ENCODE measurements around the gene TRAPPC2L.

Gene TRAPPC2L

DNA sequence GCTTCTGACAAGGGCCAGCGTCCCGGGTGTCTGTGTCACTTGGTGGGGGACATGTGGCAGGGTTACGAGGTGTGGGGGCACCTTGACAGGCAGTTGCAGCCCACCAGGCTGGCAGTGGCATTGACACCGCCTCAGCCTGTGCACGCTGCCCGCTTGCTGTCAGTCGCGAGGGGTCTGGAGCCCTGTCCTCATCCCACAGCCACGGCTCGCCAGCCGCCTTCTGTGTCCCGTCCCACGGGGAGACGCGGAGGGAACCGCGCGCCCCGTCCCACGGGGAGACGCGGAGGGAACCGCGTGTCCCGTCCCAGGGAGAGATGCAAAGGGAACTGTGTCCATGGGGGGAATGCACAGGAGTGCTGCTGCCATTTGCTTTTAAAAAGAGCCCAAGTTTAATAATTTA is 6.0 kb downstream of the TRAPPC2L start:
- DNase-seq, result no peak

- DNase-seq, result no peak
These were observed 6.5 kb downstream of the TRAPPC2L start for GRCh38 chr16:88863426-88863825.

DNA sequence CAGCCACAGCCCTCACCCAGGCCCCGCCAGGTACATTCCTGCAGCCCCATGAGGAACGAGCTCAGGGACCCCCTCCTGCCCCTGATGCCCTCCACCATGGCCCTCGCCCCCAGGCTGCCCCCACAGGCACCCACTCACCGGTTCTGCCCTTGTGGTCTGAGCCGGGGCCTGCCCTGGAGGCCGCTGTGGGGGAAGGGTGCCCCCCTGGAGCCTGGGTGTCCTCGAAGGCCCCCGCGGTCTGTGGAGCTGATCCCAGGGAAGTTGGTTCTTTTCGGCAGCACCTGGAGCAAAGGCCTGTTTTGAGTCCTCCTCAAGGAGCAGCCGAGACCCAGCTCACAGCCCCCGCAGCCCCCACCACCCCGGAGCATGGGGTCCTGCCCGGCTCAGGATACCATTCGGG is 7.2 kb downstream of the TRAPPC2L start:
- no peak for DNase-seq

- DNase-seq, result no peak
These were observed 7.6 kb downstream of the TRAPPC2L start for GRCh38 chr16:88864521-88864920.

DNA sequence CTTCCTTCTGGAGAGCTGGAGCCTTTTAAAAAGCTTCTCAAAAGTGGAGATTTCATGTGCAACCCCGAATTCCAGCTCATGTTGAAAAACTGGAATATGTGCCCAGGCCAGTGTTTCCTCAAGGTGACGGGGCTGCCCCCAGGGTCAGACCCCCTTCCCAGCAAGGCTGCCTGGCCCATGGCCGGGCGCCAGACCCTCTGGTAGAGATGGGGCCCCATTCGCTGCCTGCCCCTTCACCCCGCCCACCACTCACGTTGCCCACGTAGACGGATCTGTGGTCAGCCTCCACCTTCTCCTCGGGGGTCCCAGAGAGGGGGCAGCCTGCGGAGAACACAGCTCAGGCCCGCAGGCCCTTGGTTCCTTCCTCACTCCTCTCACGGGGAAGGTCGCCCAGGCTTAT is 8.4 kb downstream of the TRAPPC2L start:
- DNase-seq, result no peak

DNA sequence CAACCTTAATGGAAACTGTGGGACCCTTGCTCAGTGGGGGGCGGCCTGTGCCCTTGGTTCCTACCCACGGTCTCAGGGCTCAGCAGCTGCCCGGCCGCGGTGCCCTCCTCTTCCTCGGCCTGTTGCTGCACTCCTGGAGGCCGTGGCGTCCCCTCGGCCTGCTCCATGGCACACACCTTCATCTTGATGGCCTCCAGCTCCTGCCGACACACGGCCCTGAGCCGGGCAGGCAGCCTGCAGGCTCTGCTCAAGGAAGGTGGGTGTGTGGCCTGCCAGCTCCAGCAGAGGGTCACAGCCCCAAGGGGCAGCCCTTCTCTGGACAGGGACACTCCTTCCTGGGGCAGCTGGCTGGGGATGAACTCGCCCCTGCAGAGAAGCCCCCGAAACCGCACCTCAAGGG is 8.8 kb downstream of the TRAPPC2L start:
- DNase-seq, result no peak

GRCh38 chr16:88866151-88866920 is 9.4 kb downstream of the TRAPPC2L start, which contains the start of gene PABPN1L:
TSS of gene PABPN1L (minus strand) at chr16:88866660. CDS start at chr16:88866606, 54 bp downstream.
- DNase-seq, result no peak

GRCh38 chr16:88867581-88868246 is 10.8 kb downstream of the TRAPPC2L start:
- DNase-seq, result no peak

GRCh38 chr16:88868974-88869672 is 12.2 kb downstream of the TRAPPC2L start:
- peak; percentile 85 for DNase-seq

DNA sequence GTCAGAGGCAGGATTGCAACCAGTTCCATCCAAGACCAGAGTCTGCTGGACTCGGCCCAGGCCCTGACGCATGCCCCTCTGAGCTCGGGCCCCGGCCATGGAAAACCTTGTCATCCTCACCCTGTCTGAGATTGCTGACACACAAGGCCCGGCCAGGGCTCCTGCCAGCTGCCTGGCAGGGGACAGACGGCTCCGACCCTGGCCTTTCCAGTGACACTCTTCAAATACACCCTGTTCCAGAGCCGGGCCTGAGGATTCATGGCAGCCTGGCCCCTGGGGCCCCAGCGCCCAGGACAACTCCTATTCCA is 12.7 kb downstream of the TRAPPC2L start:
- no peak for DNase-seq

GRCh38 chr16:88870608-88871348 is 13.9 kb downstream of the TRAPPC2L start:
- DNase-seq, result peak; percentile 82

DNA sequence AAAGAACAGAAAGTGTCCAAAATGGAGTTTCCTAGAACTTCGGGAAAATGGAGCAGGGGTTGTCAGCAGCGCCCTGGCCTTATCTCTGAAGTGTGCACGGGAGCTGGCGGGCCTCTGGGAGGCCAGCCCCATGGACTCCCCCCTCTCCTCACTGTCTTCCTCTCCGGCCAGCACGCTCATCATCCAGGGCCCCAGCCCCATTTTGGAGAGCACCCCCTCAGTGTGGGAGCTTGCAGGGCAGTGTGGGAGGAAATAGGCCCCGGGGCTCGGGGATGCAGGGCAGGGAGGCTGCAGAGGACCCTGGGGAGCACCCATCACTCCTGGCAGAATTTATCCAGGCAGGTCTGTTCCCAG is 14.4 kb downstream of the TRAPPC2L start:
- DNase-seq, result no peak

- DNase-seq, result no peak
These were observed 14.9 kb downstream of the TRAPPC2L start for GRCh38 chr16:88871730-88872416.

- no peak for DNase-seq
These were observed 15.9 kb downstream of the TRAPPC2L start for GRCh38 chr16:88872650-88873331.

- DNase-seq, result no peak
These were observed 18.1 kb downstream of the TRAPPC2L start for GRCh38 chr16:88874938-88875599.

- no peak for DNase-seq
These were observed 18.8 kb downstream of the TRAPPC2L start for GRCh38 chr16:88875703-88876234.

DNA sequence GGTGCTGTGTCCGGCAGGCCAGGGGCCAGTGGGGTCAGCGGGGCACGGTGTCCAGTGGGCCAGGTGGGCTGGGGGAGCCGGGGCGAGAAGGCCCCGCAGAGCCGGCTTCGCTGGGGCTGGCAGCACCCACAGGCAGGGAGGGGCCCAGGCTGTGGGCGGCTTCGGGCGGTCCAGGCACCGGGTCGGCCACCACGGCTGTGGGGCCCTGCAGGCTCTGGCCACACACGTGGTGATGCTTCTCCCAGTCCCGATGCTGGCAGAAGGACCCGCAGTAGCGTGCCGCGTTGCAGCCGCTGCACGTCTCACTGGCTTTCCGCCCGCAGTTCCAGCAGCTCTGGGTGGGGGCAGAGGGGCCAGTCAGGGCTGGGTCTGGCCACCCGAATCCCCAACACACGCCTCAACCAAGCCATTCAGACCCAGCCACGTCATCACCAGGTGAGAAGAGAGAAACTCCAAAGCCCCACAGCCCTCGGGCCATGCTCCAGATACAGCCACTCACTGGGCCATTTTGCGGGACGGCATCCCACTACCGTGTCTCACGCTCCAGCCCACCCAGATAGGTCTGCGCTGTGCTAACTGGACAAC is 20.1 kb downstream of the TRAPPC2L start:
- DNase-seq, result no peak

- no peak for DNase-seq
These were observed 20.8 kb downstream of the TRAPPC2L start for GRCh38 chr16:88877564-88878289.

DNA sequence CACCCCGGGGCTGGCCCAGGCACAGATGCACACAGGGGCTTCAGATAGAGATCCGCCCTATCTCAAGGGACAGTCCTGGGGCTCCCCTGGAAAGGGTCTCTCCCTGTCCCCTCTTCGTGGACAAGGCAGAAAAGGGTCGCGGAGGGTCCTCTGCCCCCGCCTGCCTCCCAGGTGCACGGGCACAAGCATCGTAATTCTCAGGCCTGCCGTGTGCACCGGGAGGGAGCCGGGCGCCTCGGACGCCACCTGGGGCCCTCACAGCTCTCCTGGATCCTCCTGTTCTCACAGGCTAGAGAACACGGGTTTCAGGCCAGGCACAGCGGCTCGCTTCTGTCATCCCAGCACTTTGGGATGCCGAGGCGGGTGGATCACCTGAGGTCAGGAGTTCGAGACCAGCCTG is 21.4 kb downstream of the TRAPPC2L start:
- DNase-seq, result no peak

Measured in DMS 273 treated with DMSO at 0.1 percent for 48 hours (cell line).